ENCODE data around the gene CASR. TPM values are rescaled to one million over a fixed set of nuclear protein-coding genes. Genes with fewer than 3 reads are reported as not detected.

CASR gene
- total and polyA plus RNA-seq, 12 donors: 0.03 to 0.55 (median 0.08) TPM; not detected in 6

DNA sequence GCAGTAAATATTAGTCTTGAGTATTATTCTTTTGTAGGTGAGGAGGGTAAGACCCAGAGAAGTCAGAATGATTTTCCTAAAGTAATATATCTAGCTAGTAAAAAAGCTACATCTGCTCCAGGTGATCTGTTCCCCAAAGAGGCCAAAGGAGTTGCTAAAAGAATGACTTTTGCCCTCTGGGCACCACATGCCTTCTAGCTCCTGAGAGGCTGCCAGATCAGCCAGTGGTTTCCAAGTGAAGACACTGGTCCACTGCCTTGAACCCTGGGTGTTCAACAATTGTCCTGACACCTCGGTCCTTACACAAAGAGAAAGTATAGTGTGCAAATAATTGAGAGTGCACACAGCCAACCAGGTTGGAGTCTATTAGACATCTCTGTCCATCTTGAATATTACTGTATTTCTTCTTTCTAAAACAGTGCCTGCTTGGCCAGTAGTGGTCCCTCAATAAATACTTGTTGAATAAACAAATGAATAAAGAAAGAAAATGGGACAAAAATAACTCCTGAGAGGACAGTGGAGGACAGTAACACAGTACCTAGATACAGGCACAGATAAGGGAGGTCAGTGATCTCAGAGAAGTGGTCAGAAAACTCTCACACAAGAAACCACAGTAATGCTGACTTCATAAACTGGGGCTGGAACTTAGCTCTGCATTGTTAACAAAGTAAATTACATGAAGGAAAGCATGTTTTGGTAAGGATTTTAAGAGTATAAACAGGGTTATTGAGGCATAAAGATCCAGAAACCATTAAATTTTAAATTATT is 85.0 kb downstream of the CASR start:
- TF ChIP-seq POLR2A (IDR thresholded peaks at IDR 0.05): no peak
- TF ChIP-seq, protein P1, sequence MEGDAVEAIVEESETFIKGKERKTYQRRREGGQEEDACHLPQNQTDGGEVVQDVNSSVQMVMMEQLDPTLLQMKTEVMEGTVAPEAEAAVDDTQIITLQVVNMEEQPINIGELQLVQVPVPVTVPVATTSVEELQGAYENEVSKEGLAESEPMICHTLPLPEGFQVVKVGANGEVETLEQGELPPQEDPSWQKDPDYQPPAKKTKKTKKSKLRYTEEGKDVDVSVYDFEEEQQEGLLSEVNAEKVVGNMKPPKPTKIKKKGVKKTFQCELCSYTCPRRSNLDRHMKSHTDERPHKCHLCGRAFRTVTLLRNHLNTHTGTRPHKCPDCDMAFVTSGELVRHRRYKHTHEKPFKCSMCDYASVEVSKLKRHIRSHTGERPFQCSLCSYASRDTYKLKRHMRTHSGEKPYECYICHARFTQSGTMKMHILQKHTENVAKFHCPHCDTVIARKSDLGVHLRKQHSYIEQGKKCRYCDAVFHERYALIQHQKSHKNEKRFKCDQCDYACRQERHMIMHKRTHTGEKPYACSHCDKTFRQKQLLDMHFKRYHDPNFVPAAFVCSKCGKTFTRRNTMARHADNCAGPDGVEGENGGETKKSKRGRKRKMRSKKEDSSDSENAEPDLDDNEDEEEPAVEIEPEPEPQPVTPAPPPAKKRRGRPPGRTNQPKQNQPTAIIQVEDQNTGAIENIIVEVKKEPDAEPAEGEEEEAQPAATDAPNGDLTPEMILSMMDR (IDR thresholded peaks at IDR 0.05): no peak
- intact Hi-C loops (cut with DNase I): loop anchor here (10.0 kb wide), 2 partner anchors 164 to 714 kb away; no protein-coding TSS in a partner anchor
- WGBS, 4 donors: 78 to 87% (median 83%) methylated on average over 1 of the region's 1 CpG
- no peak overlapping the region for H3K4me3 ChIP-seq
- no peaks in the 10 kb centered on the region for H3K27me3 ChIP-seq
- no peaks in the 10 kb centered on the region for H3K4me1 ChIP-seq (replicated peaks in 1 of 2)
- H3K27ac ChIP-seq: no peak overlapping the region
- H3K9me3 ChIP-seq (replicated peaks in 1 of 3): no peaks in the 10 kb centered on the region
- H3K36me3 ChIP-seq (replicated peaks in 1 of 2): no peaks in the 10 kb centered on the region
- no peak for DNase-seq

DNA sequence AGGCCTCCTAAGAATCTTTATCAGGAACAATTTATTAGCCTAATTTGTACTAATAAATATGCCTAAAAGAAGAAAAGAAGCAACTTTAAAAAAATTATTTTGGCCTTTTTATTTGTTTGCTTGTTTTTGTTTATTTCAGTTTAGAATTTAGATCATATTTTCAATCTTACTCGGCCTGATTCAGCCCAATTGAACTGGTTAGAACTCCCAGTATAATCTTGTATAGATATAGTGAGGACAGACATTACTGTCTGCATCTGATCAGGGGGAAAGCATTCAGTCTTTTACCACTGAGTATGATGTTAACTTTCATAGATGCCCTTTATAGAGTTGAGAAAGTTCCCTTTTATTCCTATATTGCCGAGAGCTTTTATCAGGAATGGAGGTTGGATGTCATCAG is 85.6 kb downstream of the CASR start:
- Histone ChIP-seq H3K27me3 (no peaks in the 10 kb centered on the region), H3K4me1 (replicated peaks in 1 of 2) (no peaks in the 10 kb centered on the region), H3K36me3 (replicated peaks in 1 of 2) (no peaks in the 10 kb centered on the region), H3K4me3 (no peak overlapping the region), H3K27ac (no peak overlapping the region), H3K9me3 (replicated peaks in 1 of 3) (no peaks in the 10 kb centered on the region)
- 79 to 88% (median 88%) methylated on average over 2 of the region's 2 CpGs for WGBS, 4 donors
- TF ChIP-seq, protein P1 (IDR thresholded peaks at IDR 0.05): no peak
- no peak for TF ChIP-seq POLR2A (IDR thresholded peaks at IDR 0.05)
- intact Hi-C loops (cut with DNase I): loop anchor here (10.0 kb wide), 2 partner anchors 164 to 714 kb away; no protein-coding TSS in a partner anchor
- no peak for DNase-seq

DNA sequence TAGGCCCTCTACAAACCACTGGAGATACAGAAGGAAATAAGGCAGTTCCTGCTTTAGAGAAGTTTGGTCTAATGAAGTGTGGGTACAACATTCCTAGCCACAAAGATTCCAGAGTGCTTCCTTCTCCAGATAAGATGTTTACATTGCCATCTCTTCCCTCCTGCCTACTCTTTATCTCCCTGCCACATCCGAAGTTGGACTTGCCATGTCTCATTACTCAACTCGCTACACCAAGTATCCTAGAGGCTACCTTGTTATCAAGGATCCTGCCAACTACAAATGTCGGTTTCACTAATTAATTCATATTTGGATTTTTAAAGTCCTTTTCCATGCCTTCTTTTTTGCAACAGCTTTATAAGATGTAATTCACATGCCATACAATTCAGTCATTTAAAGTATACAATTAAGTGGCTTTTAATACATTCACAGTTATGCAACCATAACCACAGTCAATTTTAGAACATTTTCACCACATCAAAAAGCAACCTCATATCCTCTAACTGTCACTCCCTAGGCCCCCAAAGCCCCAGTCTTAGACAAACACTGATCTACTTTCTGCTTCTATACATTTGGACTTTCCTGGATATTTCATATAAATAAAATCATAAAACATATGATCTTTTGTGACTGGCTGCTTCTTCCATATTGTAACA is 87.9 kb downstream of the CASR start:
- H3K4me3 ChIP-seq: no peak overlapping the region
- no peak for DNase-seq
- WGBS, 4 donors: 67 to 80% (median 71%) methylated on average over 3 of the region's 3 CpGs
- TF ChIP-seq, protein P1 (IDR thresholded peaks at IDR 0.05): no peak
- no peak for TF ChIP-seq POLR2A (IDR thresholded peaks at IDR 0.05)
- H3K9me3 ChIP-seq (replicated peaks in 1 of 3): no peaks in the 10 kb centered on the region
- intact Hi-C loops (cut with DNase I): no loop called here
- H3K36me3 ChIP-seq (replicated peaks in 1 of 2): no peaks in the 10 kb centered on the region
- H3K27me3 ChIP-seq: no peaks in the 10 kb centered on the region
- H3K4me1 ChIP-seq (replicated peaks in 1 of 2): no peaks in the 10 kb centered on the region
- H3K27ac ChIP-seq: no peak overlapping the region

DNA sequence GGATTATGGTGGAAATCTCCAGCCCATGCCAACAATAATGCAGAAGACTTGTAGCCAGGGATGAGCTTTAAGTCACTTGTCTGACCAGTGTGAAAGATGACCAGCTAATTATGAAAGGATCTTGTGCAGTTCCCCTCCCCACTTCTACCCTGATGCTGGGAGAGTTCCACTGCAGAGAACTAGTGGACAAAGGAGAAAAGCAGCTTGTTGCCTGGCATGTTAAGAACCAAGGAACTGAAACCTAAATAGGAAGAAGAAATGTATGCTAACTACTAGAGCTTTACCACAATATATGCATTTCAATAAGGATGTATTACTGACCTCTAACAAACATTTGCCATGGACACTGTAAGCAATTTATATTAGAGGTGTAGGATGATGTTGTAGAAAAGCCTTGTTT is 89.4 kb downstream of the CASR start:
- no peaks in the 10 kb centered on the region for H3K9me3 ChIP-seq (replicated peaks in 1 of 3)
- H3K4me3 ChIP-seq: no peak overlapping the region
- no peak for TF ChIP-seq POLR2A (IDR thresholded peaks at IDR 0.05)
- TF ChIP-seq, protein P1 (IDR thresholded peaks at IDR 0.05): no peak
- intact Hi-C loops (cut with DNase I): no loop called here
- DNase-seq: no peak
- H3K4me1 ChIP-seq (replicated peaks in 1 of 2): no peaks in the 10 kb centered on the region
- H3K27me3 ChIP-seq: no peaks in the 10 kb centered on the region
- H3K36me3 ChIP-seq (replicated peaks in 1 of 2): no peaks in the 10 kb centered on the region
- H3K27ac ChIP-seq: no peak overlapping the region
